Common myeloid progenitor, CD34-positive (primary cell): ENCODE measurements around the gene GABARAPL1. TPM values are rescaled to one million over a fixed set of nuclear protein-coding genes. Genes with fewer than 3 reads are reported as not detected.
A peak's percentile ranks its signal among the peaks of the same experiment; 100 is the strongest.

Source experiments
- CTCF ChIA-PET: fragments of 350-600 bp; sonication (Branson Sonifier 250); formaldehyde crosslinking; loops from one replicate; lab custom pipeline; 2021; ENCODE audit warnings: antibody characterized with exemption; lab: Charles Lee
- POLR2A ChIA-PET: fragments of 350-600 bp; sonication (Branson Sonifier 250); formaldehyde crosslinking; loops from one replicate; lab custom pipeline; 2021; ENCODE audit warnings: antibody characterized with exemption; lab: Charles Lee
- DNase-seq, 3 donors: peaks; one replicate each; pipeline versions ENCODE4 v3.0.0 to v3.0.0-alpha.2; 2013
- H3K27ac ChIP-seq, 2 experiments: 1 replicate in 1 of 2; 2 replicates in 1 of 2; pipeline ENCODE4 v1.7.0; 2013; ENCODE audit warnings: inconsistent platforms in 2 of 2, low read length in 2 of 2, mild to moderate bottlenecking in 2 of 2, low read depth in 1 of 2, moderate library complexity in 1 of 2; ENCODE audit not compliant: severe bottlenecking in 2 of 2, insufficient read depth in 1 of 2, poor library complexity in 1 of 2
- H3K27me3 ChIP-seq, 5 experiments: replicated peaks in 2 of 5; 1 replicate in 3 of 5; 2 replicates in 2 of 5; pipeline versions ENCODE4 v1.6.1 to v1.7.0; 2013; ENCODE audit warnings: low read length in 4 of 5, mild to moderate bottlenecking in 2 of 5, moderate library complexity in 2 of 5, inconsistent platforms in 1 of 5; ENCODE audit not compliant: insufficient read depth in 5 of 5, control insufficient read depth in 4 of 5
- H3K36me3 ChIP-seq, 4 experiments: 1 replicate in 2 of 4; 2 replicates in 2 of 4; pipeline versions ENCODE4 v1.6.1 to v1.7.0; 2013; ENCODE audit warnings: low read length in 3 of 4, control low read depth in 1 of 4, mild to moderate bottlenecking in 1 of 4; ENCODE audit not compliant: control insufficient read depth in 4 of 4, insufficient read depth in 4 of 4
- H3K4me1 ChIP-seq, 4 experiments: 1 replicate in 3 of 4; 2 replicates in 1 of 4; pipeline versions ENCODE4 v1.6.1 to v1.7.1; 2013; ENCODE audit warnings: low read length in 3 of 4, mild to moderate bottlenecking in 3 of 4, control low read depth in 1 of 4, inconsistent platforms in 1 of 4, moderate library complexity in 1 of 4; ENCODE audit not compliant: control insufficient read depth in 4 of 4, insufficient read depth in 4 of 4; ENCODE audit errors: control extremely low read depth in 1 of 4
- H3K4me3 ChIP-seq, 7 experiments: 1 replicate in 4 of 7; 2 replicates in 3 of 7; pipeline versions ENCODE4 v1.5.1 to v1.7.0; 2013; ENCODE audit warnings: mild to moderate bottlenecking in 7 of 7, low read length in 6 of 7, moderate library complexity in 6 of 7, inconsistent platforms in 2 of 7, low read depth in 2 of 7, control low read depth in 1 of 7; ENCODE audit not compliant: insufficient read depth in 4 of 7, control insufficient read depth in 1 of 7; ENCODE audit errors: extremely low read depth in 1 of 7
- H3K9me3 ChIP-seq, 5 experiments: 1 replicate in 4 of 5; 2 replicates in 1 of 5; pipeline versions ENCODE4 v1.6.1 to v1.7.1; 2013; ENCODE audit warnings: low read length in 4 of 5, mild to moderate bottlenecking in 2 of 5, inconsistent platforms in 1 of 5, low read depth in 1 of 5, moderate library complexity in 1 of 5; ENCODE audit not compliant: control insufficient read depth in 4 of 5, insufficient read depth in 2 of 5; ENCODE audit errors: control extremely low read depth in 1 of 5
- WGBS: methylation state at CpG from one replicate; pipeline ENCODE4 v1.1.5; 2013; ENCODE audit not compliant: insufficient coverage; 5-methylcytosine and 5-hydroxymethylcytosine counted together
- polyA plus RNA-seq: library from polyadenylated mRNA; unstranded; fragments of 120-200 nt; gene quantifications from one replicate; pipeline ENCODE4 v1.2.1, GENCODE V29; 2013

GABARAPL1 gene
- 36.1 TPM for polyA plus RNA-seq

GRCh38 chr12:10212739-10213131 is at the start of gene GABARAPL1:
Gene GABARAPL1, plus strand, starts transcription at chr12:10212877. Its CDS starts 253 bp downstream, at chr12:10213130.
- peak; percentile 77 to 87 (median 82) for DNase-seq
- peak within 1 kb of the TSS; percentile 68 to 90 for H3K27ac ChIP-seq
- ChIA-PET POLR2A (interaction anchor here (0.6 to 2.8 kb wide), 3 partner anchors 10 to 90 kb away, joined by 4 to 9 read pairs (median 4); no protein-coding TSS in a partner anchor), CTCF (interaction anchor here (0.7 kb wide), 1 partner anchor 12 kb away, joined by 3 read pairs; no protein-coding TSS in a partner anchor)
- H3K9me3 ChIP-seq: no peaks in the 10 kb centered on the region
- no peaks in the 10 kb centered on the region for H3K36me3 ChIP-seq
- H3K4me3 ChIP-seq: peak within 1 kb of the TSS; percentile 78 to 91 (median 83)
- H3K27me3 ChIP-seq: no peaks in the 10 kb centered on the region
- under 1% methylated on average over 19 of the region's 35 CpGs for WGBS
- peaks cover 5 to 35% (median 18%) of the 10 kb centered on the region in 4 experiments for H3K4me1 ChIP-seq

- Histone ChIP-seq H3K4me3 (no peak overlapping the region), H3K9me3 (no peaks in the 10 kb centered on the region), H3K27ac (no peak overlapping the region), H3K27me3 (no peaks in the 10 kb centered on the region), H3K4me1 (peaks cover 0 to 16% (median 8%) of the 10 kb centered on the region in 4 experiments), H3K36me3 (no peaks in the 10 kb centered on the region)
- peak in 2 of 3 donors; percentile 19 to 30 for DNase-seq
- WGBS: 20% methylated on average over 1 of the region's 3 CpGs
- POLR2A ChIA-PET: interaction anchor here (0.6 kb wide), 1 partner anchor 19 kb away, joined by 6 read pairs; no protein-coding TSS in a partner anchor
- CTCF ChIA-PET: interaction anchor here (0.6 to 3.3 kb wide), 2 partner anchors 11 to 30 kb away, joined by 4 to 11 read pairs; no protein-coding TSS in a partner anchor
Observed at GRCh38 chr12:10163084-10163483, 49.6 kb upstream of the GABARAPL1 start.

- Histone ChIP-seq H3K27me3 (no peaks in the 10 kb centered on the region), H3K36me3 (no peaks in the 10 kb centered on the region), H3K4me3 (no peak overlapping the region), H3K9me3 (no peaks in the 10 kb centered on the region), H3K4me1 (no peaks in the 10 kb centered on the region), H3K27ac (no peak overlapping the region)
- DNase-seq: no peak
- POLR2A ChIA-PET: no interaction called here
- WGBS: no CpG with 5 or more reads among the region's 1 CpG
- CTCF ChIA-PET: interaction anchor here (0.6 to 1.3 kb wide), 2 partner anchors 12 to 18 kb away, joined by 3 read pairs; no protein-coding TSS in a partner anchor
Observed at GRCh38 chr12:10165421-10165820, 47.3 kb upstream of the GABARAPL1 start.

- Histone ChIP-seq H3K4me1 (no peaks in the 10 kb centered on the region), H3K4me3 (no peak overlapping the region), H3K27ac (no peak overlapping the region), H3K27me3 (no peaks in the 10 kb centered on the region), H3K9me3 (no peaks in the 10 kb centered on the region), H3K36me3 (no peaks in the 10 kb centered on the region)
- peak in 2 of 3 donors; percentile 15 to 20 for DNase-seq
- CTCF ChIA-PET: interaction anchor here (0.6 to 1.4 kb wide), 2 partner anchors 8 to 24 kb away, joined by 4 read pairs; no protein-coding TSS in a partner anchor
- POLR2A ChIA-PET: no interaction called here
- whole genome bisulfite sequencing: 62% methylated on average over 3 of the region's 5 CpGs
Observed at GRCh38 chr12:10167599-10167998, 45.1 kb upstream of the GABARAPL1 start.

- H3K27me3 ChIP-seq: no peaks in the 10 kb centered on the region
- ChIA-PET CTCF (interaction anchor here (1.1 to 1.3 kb wide), 4 partner anchors 9 to 21 kb away, joined by 4 read pairs; no protein-coding TSS in a partner anchor), POLR2A (no interaction called here)
- no peaks in the 10 kb centered on the region for H3K4me1 ChIP-seq
- H3K27ac ChIP-seq: no peak overlapping the region
- no peak for DNase-seq
- H3K9me3 ChIP-seq: no peaks in the 10 kb centered on the region
- no peak overlapping the region for H3K4me3 ChIP-seq
- no peaks in the 10 kb centered on the region for H3K36me3 ChIP-seq
- 100% methylated on average over 1 of the region's 3 CpGs for WGBS
Observed at GRCh38 chr12:10169104-10169503, 43.6 kb upstream of the GABARAPL1 start.

GRCh38 chr12:10170216-10170615 is 42.5 kb upstream of the GABARAPL1 start:
- no peaks in the 10 kb centered on the region for H3K9me3 ChIP-seq
- H3K27me3 ChIP-seq: no peaks in the 10 kb centered on the region
- WGBS: 82% methylated on average over 4 of the region's 5 CpGs
- DNase-seq: no peak
- no peaks in the 10 kb centered on the region for H3K4me1 ChIP-seq
- no peak overlapping the region for H3K27ac ChIP-seq
- no peaks in the 10 kb centered on the region for H3K36me3 ChIP-seq
- H3K4me3 ChIP-seq: no peak overlapping the region
- ChIA-PET CTCF (interaction anchor here (0.9 to 1.3 kb wide), 5 partner anchors 10 to 372 kb away, joined by 3 to 4 read pairs (median 4); no protein-coding TSS in a partner anchor), POLR2A (no interaction called here)

- Histone ChIP-seq H3K36me3 (no peaks in the 10 kb centered on the region), H3K27ac (no peak within 1 kb of the TSS), H3K4me1 (no peaks in the 10 kb centered on the region), H3K27me3 (peaks cover 0 to 2% (median 0%) of the 10 kb centered on the region in 5 experiments), H3K4me3 (no peak within 1 kb of the TSS), H3K9me3 (no peaks in the 10 kb centered on the region)
- POLR2A ChIA-PET: no interaction called here
- CTCF ChIA-PET: interaction anchor here (0.8 to 1.2 kb wide), 3 partner anchors 19 to 24 kb away, joined by 3 read pairs; no protein-coding TSS in a partner anchor
- no peak for DNase-seq
- WGBS: 95% methylated on average over 3 of the region's 7 CpGs
Observed at GRCh38 chr12:10171973-10172728, 40.5 kb upstream of the GABARAPL1 start, which contains the start of gene OLR1. Gene OLR1, minus strand, starts transcription at chr12:10172132. Its CDS starts 55 bp downstream, at chr12:10172077.
